Astrocyte of the hippocampus (primary cell): ENCODE measurements around the gene LINC00237.

Experiments
- DNase-seq: peaks from one replicate; pipeline ENCODE4 v3.0.0; 2011; ENCODE audit warnings: low read depth, low spot score

LINC00237 gene

DNA sequence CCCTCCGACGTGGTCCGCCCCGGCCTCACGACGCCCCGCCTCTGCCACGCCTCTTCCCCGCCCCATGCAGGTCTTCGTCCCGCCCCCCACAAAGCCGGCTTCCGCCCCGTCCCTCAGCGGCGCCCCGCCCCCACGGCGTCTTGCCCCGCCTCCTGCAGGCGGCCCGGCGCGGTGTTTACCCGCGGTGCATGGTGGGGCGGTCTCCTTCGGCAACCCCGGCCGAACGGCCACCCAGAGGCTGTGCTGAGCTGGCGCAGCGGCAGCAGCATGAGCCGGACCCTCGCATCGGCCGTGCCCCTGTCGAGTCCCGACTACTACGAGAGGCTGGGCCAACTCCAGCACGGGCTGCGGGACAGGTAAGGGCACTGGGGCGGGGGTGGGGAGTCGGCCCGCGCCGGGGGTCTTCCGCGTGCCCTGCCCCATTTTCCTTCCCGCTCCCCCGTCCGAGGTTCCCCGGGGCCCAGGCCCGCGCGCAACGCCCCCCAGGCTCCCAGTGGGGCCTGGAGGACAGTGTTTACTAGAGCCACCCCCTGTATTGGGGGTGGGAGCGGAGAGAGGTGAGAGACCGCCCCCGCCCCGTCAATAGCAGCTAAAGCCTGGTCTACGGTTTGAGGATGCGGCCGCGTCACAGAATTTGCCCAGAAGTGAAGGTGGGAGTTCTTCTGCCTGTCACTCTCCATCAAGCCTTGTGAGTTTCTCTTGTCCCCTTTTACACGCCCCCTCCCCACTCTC is 19.9 kb upstream of the LINC00237 start, which contains the start of gene KIZ:
KIZ (plus strand) TSS at position 234 of the 732 bp plus-strand sequence; CDS start at position 268, 34 bp downstream.
- peak; percentile 99 for DNase-seq

DNA sequence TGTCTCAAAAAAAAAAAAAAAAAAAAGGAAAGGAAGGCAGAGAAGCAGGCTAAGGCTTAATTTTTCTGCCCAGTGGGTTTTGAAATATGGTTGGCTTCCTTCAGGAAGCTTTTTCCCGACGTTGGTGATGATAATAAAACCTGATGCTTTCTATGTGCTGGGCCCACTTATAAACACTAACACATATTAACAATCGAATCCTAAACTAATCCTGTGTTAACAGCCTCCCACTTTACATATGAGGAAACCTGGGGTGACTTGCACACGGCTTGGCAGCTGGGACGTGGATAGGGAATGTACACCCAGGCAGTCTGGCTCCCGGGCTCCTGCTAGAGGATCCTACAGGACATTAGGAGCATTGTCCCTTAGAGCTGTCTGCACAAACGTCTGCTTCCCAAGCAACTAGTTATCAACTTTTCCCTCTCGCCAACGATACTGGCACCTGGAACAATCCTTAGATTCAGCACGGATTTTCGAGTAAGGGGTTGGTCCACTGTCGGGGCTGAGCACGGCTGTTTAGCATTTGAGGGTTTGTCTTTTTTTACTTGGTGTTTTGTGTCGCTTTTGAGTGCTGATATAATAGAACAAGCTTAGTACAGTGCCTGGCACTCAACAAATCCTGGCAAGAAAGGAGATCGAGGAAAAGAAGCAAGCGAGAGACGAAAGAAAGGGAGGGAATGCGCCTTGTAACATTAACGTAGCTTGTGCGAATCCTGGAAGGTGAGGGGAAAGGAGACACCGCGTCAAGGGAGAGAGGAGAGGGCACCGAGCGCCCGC is 19.1 kb upstream of the LINC00237 start:
- DNase-seq: no peak

DNA sequence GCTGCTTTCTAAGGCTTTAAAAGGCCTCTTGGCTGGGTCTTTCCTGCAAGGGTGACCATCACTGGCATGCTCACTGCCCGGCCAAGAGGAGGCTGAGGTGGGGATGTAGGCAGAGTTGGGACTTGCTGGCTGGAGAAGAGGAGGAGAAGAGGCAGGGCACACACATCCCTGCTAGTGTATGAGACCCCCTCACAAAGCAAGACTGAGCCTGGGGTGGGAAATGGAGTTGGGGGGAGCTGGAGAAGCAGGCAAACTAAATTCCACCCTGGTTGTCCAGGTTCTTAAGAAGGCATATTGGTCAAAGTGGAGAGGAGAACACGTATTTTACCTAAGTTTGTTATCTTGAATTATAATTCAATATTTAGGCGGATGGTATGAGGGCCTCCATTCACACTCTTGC is 18.0 kb upstream of the LINC00237 start:
- no peak for DNase-seq

DNA sequence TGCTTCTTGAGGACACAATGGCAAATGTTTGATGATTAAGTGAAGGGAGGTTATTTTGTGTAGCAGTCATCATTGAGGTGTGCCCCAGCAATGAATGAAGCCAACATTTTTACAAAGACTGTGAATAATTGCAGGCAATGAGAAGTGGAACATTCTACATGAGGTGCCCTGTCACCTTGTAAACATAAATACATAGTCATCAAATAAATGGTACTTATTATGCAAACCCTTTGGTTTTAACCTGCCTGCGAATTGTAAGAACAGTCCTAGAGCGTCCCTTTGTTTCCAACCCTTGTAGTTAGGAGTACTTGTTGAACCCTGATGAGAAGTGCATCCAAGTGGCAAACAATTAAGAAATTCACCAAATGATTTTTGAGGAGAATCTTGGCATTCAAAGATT is 12.6 kb upstream of the LINC00237 start:
- no peak for DNase-seq

DNA sequence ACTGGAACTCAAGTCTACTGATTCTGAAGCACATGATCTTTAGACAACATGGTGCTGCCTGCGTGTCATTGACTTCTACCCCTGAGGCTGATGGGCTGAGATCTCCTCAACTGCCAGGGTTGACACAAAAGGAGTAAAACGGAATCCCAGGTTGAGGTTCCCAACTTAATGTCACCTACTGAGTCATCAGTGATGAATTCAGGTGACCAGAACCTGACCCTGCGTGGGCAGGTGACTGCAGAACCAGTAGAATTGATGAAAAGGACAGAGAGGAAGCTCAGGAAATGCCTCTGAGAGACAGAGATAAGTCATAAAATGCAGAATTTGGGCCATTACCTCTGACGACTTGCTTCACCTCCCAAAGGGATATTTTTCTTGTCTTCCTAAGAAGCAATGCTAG is 12.0 kb upstream of the LINC00237 start:
- DNase-seq: no peak

DNA sequence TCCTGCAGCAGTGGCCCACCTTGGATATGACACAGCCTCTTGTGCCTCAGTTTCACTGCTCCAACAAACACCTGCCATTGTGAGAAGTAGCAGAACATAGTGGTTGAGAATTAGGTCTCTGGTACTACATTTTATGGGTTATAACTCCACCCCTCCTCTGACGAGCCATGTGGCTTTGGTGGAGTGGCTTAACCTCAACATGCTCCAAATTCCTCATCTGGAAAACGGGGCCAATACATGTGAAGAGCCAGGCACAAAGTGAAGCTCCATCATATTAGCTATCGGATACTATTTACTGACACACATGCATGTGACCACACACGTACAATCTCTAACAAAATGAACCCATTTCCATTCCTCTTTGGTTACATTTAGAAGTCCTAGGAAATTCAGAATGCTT is 11.4 kb upstream of the LINC00237 start:
- DNase-seq: no peak

DNA sequence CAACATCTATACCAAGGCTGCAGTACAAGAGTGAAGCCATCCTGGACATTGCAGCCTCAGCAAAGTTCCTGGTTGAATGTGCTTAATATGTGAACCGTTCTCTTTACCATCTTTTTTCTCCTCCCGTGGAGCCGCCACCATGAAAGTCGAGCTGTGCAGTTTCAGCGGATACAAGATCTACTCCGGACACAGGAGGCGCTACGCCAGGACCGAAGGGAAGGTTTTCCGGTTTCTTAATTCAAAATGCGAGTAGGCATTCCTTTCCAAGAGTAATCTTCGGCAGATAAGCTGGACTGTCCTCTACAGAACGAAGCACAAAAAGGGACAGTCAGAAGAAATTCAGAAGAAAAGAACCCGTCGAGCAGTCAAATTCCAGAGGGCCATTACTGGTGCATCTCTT is 8.4 kb upstream of the LINC00237 start:
- no peak for DNase-seq

DNA sequence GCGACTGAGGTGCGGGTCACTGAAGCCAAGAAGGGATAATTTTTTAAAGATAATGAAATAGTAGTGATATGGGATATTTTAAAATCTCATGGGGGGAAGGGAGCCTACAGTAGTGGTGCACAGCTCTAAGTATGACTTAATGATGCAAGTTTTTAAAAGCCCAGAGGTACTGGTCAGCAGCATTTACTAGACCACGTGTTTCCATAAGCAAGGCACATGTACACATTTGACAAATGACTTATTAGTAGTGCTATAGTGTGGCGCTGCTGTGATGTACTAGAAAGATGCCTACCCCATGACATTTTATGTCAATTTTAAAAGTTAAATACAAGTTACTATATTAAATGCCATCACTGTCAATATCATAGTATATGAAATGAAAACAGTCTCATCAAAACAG is 7.5 kb upstream of the LINC00237 start:
- DNase-seq: no peak

DNA sequence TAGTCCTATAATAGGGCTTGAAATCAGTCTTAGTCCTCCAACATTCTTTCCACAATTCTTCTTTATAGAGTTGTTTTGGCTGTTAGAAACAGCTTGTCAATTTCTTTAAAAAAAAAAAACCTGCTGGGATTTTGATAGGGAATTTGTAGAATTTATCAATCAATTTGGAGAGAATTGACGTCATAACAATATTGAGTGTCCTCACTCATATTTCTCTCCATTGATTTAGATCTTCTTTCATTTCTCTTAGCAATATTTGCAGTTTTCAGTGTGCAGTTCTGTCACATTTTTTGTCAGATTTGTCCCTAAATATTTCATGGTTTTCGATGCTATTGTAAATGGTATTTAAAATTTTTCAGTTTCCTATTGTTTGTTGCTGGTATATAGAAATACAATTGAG is 5.3 kb upstream of the LINC00237 start:
- DNase-seq: no peak

DNA sequence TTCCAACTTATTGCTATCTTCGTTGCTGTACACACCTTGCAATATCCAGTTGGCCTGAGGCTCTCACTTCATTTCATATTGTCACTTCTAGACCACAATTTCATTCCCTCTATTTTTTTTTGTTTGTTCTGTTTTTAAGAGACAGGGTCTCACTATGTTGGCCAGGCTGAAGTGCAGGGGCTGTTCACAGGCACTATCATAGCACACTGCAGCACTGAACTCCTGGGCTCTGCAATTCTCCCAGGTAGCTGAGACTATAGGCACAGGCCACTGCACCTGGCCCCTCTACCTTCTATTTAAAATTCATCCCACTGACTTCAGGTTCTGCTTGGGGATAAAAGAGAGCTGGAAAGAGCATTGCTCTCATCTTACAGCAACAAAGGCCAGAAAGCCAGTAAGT is 4.7 kb upstream of the LINC00237 start:
- DNase-seq: no peak

DNA sequence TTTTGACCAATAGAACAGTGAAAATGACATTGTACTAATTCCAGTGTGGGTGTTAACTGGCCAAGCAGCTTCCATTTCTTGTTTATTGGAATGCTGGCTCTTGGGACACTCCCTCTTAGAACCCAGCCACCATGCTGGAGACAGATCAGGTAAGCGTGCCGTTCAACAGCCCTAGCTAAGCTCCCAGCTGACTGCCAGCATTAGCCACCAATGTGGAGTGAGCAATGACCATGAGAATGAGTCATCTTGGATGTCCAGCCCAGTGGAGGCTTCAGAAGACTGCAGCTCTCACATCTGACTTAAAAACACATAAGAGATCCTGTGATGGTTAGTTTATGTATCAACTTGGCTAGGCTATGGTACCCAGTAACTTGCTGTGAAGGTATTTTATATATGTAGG is 3.0 kb upstream of the LINC00237 start:
- no peak for DNase-seq

DNA sequence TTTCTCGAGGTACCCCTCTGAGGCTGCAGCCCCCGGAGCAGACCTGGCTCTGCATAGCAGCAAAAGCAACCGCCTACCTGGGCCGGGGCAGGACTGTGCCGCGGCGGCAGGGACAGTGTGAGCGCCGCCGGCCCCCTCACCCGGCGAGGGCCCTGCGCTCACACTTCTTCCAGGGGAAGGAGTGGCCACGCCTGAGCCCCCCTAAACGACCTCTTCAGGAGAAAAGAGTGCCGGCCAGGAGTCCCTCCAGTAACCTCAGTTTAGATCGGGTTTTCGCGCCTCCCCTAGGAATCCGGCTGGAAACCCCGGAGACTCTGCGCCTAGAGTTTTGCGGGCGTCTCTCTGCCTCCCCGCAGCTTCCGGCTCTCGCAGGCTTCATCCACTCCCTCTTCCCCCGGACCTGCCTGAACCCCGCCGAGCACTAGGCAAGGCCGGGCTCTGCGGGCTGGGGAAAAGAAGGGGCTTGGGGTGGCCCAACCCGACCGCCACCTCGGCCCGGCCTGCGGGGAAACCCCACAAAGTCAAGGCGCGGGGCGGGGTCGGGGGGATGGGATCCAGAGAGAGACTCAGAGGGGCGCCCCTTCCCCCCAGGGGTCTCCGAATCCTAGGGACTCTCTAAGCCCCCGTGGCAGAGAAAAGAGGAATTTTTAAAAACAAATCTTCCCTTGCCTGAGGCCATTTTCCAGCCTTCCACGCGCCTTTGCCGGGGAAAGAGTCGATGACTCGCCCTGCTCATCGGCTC is 558 bp downstream of the LINC00237 start:
- no peak for DNase-seq

DNA sequence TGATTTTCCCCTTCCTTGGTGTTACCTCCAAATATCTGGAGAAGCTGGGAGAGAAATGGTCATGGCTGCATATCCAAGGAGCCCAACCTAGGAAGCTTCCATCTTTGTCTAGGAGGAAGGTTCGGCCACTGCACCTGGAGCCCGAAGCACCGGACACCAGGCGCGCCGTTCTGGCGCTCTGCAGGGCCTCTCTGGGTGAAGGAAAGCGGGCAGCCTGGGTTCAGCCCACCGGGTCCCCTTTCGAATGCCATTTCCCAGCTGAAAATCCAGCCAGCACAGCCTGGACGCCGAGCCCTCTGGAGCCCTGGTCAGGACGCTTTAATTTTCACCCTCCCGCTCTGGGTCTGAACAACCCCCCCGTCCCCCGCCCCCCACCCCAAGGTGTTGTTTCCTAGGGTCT is 1.2 kb downstream of the LINC00237 start:
- DNase-seq: no peak

DNA sequence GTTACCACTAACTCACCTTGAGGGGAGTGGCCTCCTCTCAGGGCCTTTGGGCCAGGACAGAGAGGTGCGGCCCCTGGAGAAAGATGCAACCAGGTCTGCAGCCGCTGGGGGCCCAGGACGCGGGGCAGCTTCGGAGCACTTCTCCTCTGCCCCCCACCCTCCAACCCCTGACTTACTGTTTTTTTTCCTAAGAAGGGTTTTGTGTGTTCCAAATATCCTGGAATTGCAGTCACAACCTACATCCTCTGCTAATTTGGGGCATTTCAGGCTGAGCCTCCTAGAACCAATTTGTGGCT is 1.7 kb downstream of the LINC00237 start:
- no peak for DNase-seq

DNA sequence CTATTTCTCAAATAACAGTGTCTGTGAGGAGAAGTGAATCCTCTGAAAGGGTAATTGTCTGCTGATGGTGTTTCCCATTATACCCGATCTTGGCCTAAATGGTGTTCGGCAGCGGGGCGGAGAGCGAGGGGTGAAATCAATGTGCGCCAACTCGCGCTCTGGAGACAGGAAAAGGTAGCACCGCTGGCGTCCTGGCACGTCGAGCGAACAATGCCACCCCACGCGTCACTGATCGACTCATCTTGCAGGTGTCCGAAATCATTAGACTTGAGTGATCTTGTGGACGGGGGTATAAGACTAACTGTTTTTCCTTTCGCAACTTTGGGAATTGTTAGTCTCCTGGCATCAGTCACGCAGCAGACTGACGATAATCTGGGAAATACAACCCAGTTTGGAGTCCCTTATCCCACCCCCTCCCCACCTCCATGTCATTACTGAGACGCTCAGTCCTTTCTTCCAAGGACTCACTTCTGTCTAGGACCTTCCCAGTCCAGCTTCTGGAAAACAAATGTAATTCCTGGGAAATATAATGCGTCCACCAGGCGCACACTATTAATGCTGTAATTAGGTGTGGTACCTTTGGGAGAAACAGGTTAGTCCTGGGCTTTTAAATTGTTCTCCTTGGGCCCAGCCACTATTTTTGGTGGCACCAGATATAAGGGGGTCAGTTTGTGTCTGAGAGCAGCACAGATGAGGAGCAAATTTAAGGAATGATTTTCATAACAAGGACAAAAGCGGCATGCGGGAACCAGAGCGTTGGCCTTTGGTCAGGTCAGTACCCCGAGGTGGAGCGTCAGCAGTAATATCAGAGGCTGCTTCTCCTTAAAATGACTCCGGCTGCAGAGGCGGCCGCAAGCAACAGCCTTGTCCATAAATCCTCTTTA is 2.3 kb downstream of the LINC00237 start:
- no peak for DNase-seq

DNA sequence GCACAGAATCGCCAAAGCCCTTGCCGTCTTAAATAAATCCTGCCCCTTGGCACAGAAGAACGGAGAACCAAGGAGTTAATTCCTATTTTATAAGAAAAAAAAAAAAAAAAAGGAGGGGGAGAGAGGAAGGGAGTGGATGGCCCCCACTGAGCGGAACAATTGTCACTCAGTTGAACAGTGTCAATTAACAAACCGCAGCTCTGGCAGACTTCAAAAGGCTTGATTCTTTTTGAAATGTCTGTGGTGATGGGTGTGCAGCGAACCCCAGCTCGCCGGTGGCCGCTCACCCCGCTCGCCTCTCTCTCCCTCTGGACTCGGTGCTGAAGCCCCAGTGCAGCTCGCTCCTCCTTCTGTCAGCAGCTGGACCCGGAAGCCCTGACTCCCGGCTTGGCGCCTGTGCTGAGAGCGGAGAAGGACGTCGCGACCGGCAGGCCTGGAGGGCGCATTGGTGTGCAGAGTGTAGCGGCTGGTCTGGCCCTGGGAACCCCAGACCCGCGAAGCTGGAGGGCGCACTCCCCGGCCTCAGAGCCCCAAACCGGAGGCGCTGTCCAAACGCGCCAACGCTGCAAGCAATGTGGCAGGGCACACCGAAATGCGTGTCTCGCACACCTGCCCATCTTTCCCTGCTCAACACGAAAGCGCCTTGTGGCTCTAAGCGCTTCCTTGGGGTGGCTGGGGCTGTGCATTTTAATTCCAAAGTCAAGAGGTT is 3.4 kb downstream of the LINC00237 start:
- DNase-seq: peak; percentile 45

DNA sequence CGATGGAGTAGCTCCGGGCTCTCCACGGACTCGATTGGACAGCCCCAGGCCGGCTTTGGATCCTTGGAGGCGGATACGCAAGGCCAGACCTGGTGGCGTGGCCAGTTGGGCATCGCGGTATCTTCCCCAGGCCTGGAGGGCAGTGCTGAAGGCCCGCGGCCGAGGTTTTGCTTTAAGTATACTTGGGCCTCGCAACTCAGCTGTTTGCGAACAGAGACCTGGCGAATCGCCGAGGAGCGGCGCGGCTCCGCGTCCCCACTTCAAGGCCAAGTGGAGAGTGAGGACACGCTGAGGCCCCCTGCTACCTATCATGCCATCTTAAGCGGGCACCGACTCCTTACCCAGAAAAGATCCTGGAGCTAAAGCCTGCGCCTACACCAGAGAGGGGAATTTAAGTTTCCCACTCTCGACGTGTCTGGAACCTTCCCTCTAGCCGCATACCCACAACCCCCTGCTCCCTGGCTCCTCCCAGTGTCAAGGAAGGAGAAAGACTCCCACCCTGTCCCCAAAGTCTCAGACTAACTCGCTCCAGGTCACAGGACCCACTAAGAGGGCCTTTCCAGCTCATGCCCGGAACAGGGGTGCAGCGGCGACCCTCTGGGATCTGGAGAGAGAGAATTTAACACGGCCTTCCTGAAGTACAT is 4.1 kb downstream of the LINC00237 start:
- no peak for DNase-seq

DNA sequence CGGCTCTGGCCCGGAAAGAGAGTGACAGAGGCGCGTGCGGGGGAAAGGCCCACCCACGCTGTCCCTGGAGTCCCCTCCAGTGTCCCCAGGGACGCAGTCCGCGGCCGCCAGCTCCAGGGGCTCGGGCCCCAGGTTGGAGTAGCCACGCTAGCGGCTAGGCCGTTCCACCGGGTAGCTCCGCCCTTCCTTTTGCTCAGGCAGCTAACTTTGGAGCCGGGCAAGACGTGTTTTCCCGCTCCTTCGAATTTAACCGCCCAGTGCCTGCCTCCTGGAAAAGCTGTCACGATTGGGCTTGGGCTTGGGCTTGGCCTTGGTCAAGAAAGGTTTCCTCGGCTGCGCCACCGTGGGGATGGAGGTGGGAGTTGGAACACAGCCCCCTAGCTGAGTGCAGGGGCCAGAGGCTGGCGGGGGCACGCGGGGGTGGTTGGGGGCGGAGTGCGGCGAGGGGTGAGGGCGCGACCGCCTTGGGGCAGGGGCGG is 4.7 kb downstream of the LINC00237 start:
- no peak for DNase-seq

DNA sequence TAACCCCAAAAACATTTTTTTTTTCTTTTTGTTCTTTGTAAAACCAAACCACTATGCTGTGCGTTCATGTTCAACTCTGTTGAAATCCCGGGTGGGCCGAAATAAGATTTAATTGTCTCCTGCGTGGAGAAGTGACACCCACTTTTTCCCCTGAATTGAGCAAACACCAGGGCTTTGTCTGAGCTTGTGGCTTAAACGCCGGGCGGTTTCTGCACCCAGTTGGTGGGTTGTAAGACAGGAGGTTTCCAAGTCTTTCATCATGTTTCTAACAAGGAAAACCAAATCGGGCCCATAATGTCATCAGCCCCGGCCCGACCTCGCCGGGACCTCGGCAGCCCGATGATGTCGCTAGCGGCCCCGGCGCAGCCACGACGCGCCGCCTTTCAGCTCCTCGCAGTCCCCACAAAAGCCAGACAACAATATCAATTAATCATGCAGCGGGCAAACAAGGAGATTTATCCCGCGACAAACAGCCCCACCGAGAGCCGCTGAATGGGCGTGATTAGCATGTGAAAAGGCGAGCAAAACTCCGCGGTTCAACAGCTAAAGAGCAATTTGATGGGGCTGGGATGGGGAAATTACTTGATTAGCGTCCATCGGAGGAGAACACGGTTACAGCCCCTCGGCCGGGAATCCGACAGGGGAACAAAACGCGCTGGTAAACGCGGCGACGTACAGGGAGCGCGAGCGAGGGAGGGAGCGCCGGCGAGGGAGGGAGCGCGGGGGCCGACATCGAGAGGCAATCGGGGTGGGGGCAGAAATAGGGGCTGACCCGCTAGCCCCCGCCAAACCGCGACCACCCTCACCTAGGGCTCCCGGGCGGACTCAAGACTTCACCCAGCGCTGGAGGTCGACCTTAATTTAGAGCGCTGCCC is 5.3 kb downstream of the LINC00237 start:
- peak; percentile 35 for DNase-seq
